HFF-Myc (cell line): ENCODE data around the gene FBXO31.
"Not testable (repeated sequence)": the region's sequence is repeated elsewhere in the genome, so short reads cannot be mapped to it uniquely, and the experiment has no call there.

ENCODE experiments used
- DNase-seq: peaks from one replicate; pipeline ENCODE4 v3.0.0-alpha.2; 2011; ENCODE audit warnings: low read depth; ENCODE audit errors: extremely low read depth
- H3K4me3 ChIP-seq: replicated peaks from 2 replicates; pipeline ENCODE4 v1.5.1; 2011; ENCODE audit warnings: low read depth, mild to moderate bottlenecking, control low read depth, low read length
- CTCF ChIP-seq: IDR thresholded peaks from 2 replicates; pipeline ENCODE4 v1.5.1; 2012; ENCODE audit warnings: mild to moderate bottlenecking, low read depth, low read length, control low read depth; ENCODE audit errors: missing control alignments

FBXO31 gene

GRCh38 chr16:87363771-87364455, 19.7 kb downstream of the FBXO31 start:
- H3K4me3 ChIP-seq = no peak overlapping the region
- DNase-seq = no peak
- no peak for TF ChIP-seq CTCF

GRCh38 chr16:87362828-87363559, 20.6 kb downstream of the FBXO31 start:
- H3K4me3 ChIP-seq, DNase-seq: not testable (repeated sequence)

GRCh38 chr16:87361916-87362619, 21.5 kb downstream of the FBXO31 start:
- no peak for TF ChIP-seq CTCF
- no peak overlapping the region for H3K4me3 ChIP-seq
- no peak for DNase-seq

GRCh38 chr16:87360862-87361610, 22.5 kb downstream of the FBXO31 start:
- DNase-seq = no peak
- H3K4me3 ChIP-seq = no peak overlapping the region
- no peak for TF ChIP-seq CTCF

- DNase-seq = no peak
- no peak for TF ChIP-seq CTCF
- H3K4me3 ChIP-seq = no peak overlapping the region
These were observed 24.5 kb downstream of the FBXO31 start for GRCh38 chr16:87359121-87359520.

GRCh38 chr16:87358696-87359095, 24.9 kb downstream of the FBXO31 start:
- TF ChIP-seq CTCF = no peak
- no peak overlapping the region for H3K4me3 ChIP-seq
- no peak for DNase-seq
